HEK293T (cell line): Measurements from ENCODE around the gene CTU1.

Experiments used
- CTCF ChIA-PET: fragments of 350-600 bp; formaldehyde crosslinking; extraction: SDS; loops from one replicate; lab custom pipeline; 2021; ENCODE audit warnings: antibody characterized with exemption, inconsistent platforms; lab: Yijun Ruan, JAX
- POLR2A ChIA-PET: fragments of 350-600 bp; formaldehyde crosslinking; extraction: SDS; loops from one replicate; lab custom pipeline; 2020; ENCODE audit warnings: antibody characterized with exemption, inconsistent platforms; lab: Yijun Ruan, JAX
- DNase-seq: peaks from one replicate; pipeline ENCODE4 v3.0.0; 2012; ENCODE audit warnings: mixed read lengths; ENCODE audit errors: extremely low spot score
- ARNT ChIP-seq: fragments of 450-650 bp; IDR thresholded peaks from 2 replicates; pipeline ENCODE4 v1.6.1; 2017; ENCODE audit warnings: mild to moderate bottlenecking
- BHLHE40 ChIP-seq: fragments of 450-650 bp; IDR thresholded peaks from 2 replicates; pipeline ENCODE4 v1.6.1; 2016; ENCODE audit warnings: mild to moderate bottlenecking, moderate library complexity, borderline replicate concordance
- CTBP1 ChIP-seq: fragments of 450-650 bp; IDR thresholded peaks from 2 replicates; pipeline ENCODE4 v1.6.1; 2016; ENCODE audit warnings: borderline replicate concordance
- ELF4 ChIP-seq: fragments of 450-650 bp; IDR thresholded peaks from 2 replicates; pipeline ENCODE4 v1.6.1; 2017; ENCODE audit warnings: antibody characterized with exemption
- FOXA1 ChIP-seq: fragments of 450-650 bp; IDR thresholded peaks from 2 replicates; pipeline ENCODE4 v1.6.1; 2016; ENCODE audit warnings: mild to moderate bottlenecking
- FOXK2 ChIP-seq: fragments of 450-650 bp; IDR thresholded peaks from 2 replicates; pipeline ENCODE4 v1.6.1; 2016; ENCODE audit warnings: mild to moderate bottlenecking
- FOXM1 ChIP-seq: fragments of 450-650 bp; IDR thresholded peaks from 2 replicates; pipeline ENCODE4 v1.6.1; 2017; ENCODE audit warnings: mild to moderate bottlenecking, borderline replicate concordance
- HDGF ChIP-seq: fragments of 450-650 bp; IDR thresholded peaks from 2 replicates; pipeline ENCODE4 v1.6.1; 2017; ENCODE audit warnings: antibody characterized with exemption, borderline replicate concordance
- L3MBTL2 ChIP-seq: fragments of 450-650 bp; conservative IDR thresholded peaks from 2 replicates; pipeline ENCODE4 v1.6.1; 2016; ENCODE audit warnings: mild to moderate bottlenecking
- LEF1 ChIP-seq: fragments of 450-650 bp; IDR thresholded peaks from 2 replicates; pipeline ENCODE4 v1.6.1; 2017; ENCODE audit warnings: mild to moderate bottlenecking, borderline replicate concordance
- NFRKB ChIP-seq: fragments of 450-650 bp; IDR thresholded peaks from 2 replicates; pipeline ENCODE4 v1.6.1; 2016; ENCODE audit warnings: mild to moderate bottlenecking, moderate library complexity
- PKNOX1 ChIP-seq: fragments of 450-650 bp; IDR thresholded peaks from 2 replicates; pipeline ENCODE4 v1.6.1; 2016
- SP1 ChIP-seq: fragments of 450-650 bp; IDR thresholded peaks from 2 replicates; pipeline ENCODE4 v1.6.1; 2017
- SUZ12 ChIP-seq: fragments of 450-650 bp; IDR thresholded peaks from 2 replicates; pipeline ENCODE4 v1.6.1; 2016; ENCODE audit warnings: mild to moderate bottlenecking
- TARDBP ChIP-seq: fragments of 450-650 bp; IDR thresholded peaks from 2 replicates; pipeline ENCODE4 v1.6.1; 2016
- ZNF384 ChIP-seq: fragments of 450-650 bp; IDR thresholded peaks from 2 replicates; pipeline ENCODE4 v1.6.1; 2016

CTU1 gene

DNA sequence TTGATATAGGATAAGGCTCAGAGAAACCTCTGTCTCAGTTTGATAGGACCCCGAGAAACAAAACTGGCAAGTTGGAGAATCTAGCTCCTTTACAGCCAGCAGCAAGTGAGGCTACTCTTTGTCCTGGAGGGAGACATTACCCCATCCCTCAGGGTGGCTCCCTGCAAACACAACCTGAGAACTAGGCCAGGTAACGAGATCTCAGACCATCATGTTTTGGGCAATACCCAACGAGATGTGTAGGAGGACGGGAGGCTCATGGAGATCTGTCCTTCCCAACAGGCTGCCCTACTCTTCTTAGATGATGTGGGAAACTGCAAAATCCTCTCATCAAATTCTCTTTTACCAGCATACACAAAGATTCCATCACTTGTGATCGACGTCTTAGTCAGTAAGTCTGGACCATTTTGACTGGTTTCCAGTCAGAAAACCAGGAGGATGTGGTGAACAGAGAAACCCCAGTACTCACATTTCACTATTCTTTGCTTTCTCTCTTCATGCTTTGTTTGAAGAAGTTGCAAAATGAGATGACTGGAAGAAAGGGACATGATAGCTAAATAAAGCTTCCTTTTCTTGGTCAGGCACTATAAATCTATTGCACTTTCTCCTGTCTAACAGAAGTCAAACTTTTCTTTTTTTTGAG, 6.0 kb upstream of the CTU1 start:
- POLR2A ChIA-PET: no interaction called here
- no peak for TF ChIP-seq ZNF384
- no peak for TF ChIP-seq FOXK2
- TF ChIP-seq CTBP1: no peak
- TF ChIP-seq FOXM1: no peak
- TF ChIP-seq LEF1: no peak
- no peak for TF ChIP-seq FOXA1
- no peak for TF ChIP-seq NFRKB
- no peak for TF ChIP-seq ELF4
- no peak for TF ChIP-seq SUZ12
- TF ChIP-seq L3MBTL2: no peak
- TF ChIP-seq TARDBP: no peak
- no peak for TF ChIP-seq HDGF
- no peak for TF ChIP-seq PKNOX1
- no peak for TF ChIP-seq SP1
- no peak for TF ChIP-seq BHLHE40
- TF ChIP-seq ARNT: no peak
- no peak for DNase-seq
- CTCF ChIA-PET: no interaction called here

GRCh38 chr19:51111606-51112005, 3.4 kb upstream of the CTU1 start:
- POLR2A ChIA-PET: no interaction called here
- CTCF ChIA-PET: interaction anchor here (0.7 to 0.8 kb wide), 2 partner anchors 14 to 273 kb away, joined by 3 read pairs; no protein-coding TSS in a partner anchor
- DNase-seq: peak; percentile 30
- 0 out of 2 replicates have a peak, but pooled peaks have one; percentile 5 for TF ChIP-seq PKNOX1
- TF ChIP-seq ARNT: no peak
- TF ChIP-seq HDGF: no peak
- no peak for TF ChIP-seq CTBP1

GRCh38 chr19:51110666-51110971, 2.4 kb upstream of the CTU1 start:
- POLR2A ChIA-PET: no interaction called here
- CTCF ChIA-PET: interaction anchor here (0.5 kb wide), 1 partner anchor 10 kb away, joined by 5 read pairs; no protein-coding TSS in a partner anchor
- no peak for DNase-seq
- TF ChIP-seq PKNOX1 (no peak), TARDBP (no peak), FOXK2 (no peak), SP1 (no peak), CTBP1 (no peak), SUZ12 (no peak), LEF1 (no peak), ARNT (no peak), ZNF384 (no peak), FOXA1 (no peak), HDGF (no peak), FOXM1 (no peak), ELF4 (no peak), BHLHE40 (no peak), NFRKB (no peak), L3MBTL2 (no peak)

DNA sequence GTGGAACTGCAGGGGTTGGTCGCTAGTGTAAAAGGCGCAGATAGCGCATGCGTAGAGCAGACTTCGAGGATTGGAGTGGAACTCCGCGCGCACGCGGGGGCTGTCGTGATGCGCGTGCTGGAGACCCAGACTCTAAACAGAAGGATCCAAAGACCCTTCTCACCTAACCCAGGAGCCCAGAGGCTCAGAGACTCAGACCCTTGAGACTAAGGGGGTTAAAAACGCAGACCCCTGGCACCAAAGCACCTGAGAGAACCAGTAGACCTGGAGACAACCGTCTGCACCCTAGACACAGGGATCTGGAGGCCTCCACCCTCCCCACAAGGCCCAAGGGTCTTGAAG, 567 bp upstream of the CTU1 start:
- no peak for DNase-seq

DNA sequence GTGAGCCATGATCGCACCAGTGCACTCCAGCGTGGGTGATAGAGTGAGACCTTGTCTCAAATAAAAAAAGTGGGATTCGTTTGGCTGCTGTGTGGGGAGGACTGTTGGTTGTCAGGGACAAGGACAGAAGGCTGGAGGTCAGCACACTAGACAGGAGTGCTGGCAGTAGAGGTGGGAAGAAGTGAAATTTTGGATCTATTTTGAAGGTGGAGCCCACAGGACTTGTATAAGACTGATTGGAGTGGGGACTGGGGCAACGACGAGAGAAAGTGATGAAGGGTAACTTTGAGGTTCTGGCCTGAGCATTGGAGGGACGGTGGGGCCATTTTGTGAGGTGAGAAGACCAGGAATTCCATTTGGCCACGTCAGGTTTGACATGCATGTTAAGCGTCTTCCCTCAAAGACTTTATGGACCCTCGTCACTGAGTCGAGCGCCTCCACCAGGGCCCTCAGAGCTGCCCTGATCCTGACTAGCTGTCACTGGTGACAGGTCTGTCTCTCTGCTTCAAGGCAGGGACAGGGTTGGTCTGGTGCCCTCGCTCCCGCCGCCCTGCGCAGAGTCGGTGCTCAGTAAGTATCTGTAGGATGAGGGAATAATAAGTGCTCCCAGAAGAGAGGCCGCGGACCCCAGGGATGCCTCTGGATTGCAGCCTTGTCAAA, 673 bp downstream of the CTU1 start:
- POLR2A ChIA-PET: no interaction called here
- TF ChIP-seq TARDBP: no peak
- peak; percentile 36; the same call in 1 of the 2 replicates for TF ChIP-seq PKNOX1
- TF ChIP-seq ARNT: no peak
- no peak for TF ChIP-seq LEF1
- TF ChIP-seq BHLHE40: no peak
- TF ChIP-seq SP1: no peak
- CTCF ChIA-PET: no interaction called here
- DNase-seq: peak; percentile 26

More for the DNA sequence above, 567 bp upstream of the CTU1 start:
- ChIA-PET POLR2A (interaction anchor here (1.0 kb wide), 1 partner anchor 304 kb away, joined by 3 read pairs; no protein-coding TSS in a partner anchor), CTCF (interaction anchor here (0.9 kb wide), 1 partner anchor 92 kb away, joined by 3 read pairs; no protein-coding TSS in a partner anchor)
- TF ChIP-seq SP1 (no peak), PKNOX1 (no peak), FOXM1 (no peak), ARNT (no peak), L3MBTL2 (peak; percentile 85), CTBP1 (no peak), TARDBP (peak; percentile 56; the same call in 1 of the 2 replicates), HDGF (no peak), SUZ12 (no peak), LEF1 (no peak)
